GM10248 (cell line): ENCODE results near the gene SLC10A7.

Experiments used
- CTCF ChIA-PET: fragments of 300-600 bp; sonication (Branson Sonifier 250); formaldehyde crosslinking; extraction: SDS; loops from one replicate; lab custom pipeline; 2021; ENCODE audit warnings: antibody characterized with exemption; lab: Yijun Ruan, JAX
- POLR2A ChIA-PET: fragments of 350-650 bp; sonication (Branson Sonifier 250); formaldehyde crosslinking; extraction: SDS; loops from one replicate; lab custom pipeline; 2020; ENCODE audit warnings: antibody characterized with exemption; lab: Yijun Ruan, JAX
- DNase-seq: peaks from one replicate; pipeline ENCODE4 v3.0.0; 2012; ENCODE audit errors: extremely low spot score
- TF ChIP-seq, protein P1 (sequence below): IDR thresholded peaks from 2 replicates; pipeline ENCODE4 v1.5.1; 2012; ENCODE audit warnings: mild to moderate bottlenecking, low read depth; ENCODE audit errors: extremely low read depth, missing control alignments, control extremely low read depth

SLC10A7 gene

DNA sequence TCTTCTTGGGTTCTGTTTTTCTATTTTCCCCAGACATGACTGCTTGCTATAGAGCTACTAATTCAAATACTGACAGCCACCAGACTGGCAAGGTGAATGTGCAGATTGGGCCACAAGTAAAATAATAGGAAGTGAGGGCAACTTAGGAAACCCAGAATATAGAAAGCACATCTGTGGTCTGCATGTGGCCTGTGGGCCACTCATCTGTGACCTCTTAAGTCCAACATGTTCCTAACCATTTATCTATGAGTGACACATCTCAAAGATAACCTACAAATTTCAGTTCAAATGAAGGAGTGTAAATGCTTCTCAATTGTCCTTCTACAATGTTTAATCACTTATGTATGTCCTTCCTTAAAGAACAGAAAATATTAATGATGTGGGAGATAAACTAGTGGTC is 178.5 kb downstream of the SLC10A7 start:
- ChIA-PET POLR2A (no interaction called here), CTCF (interaction anchor here (0.7 to 3.5 kb wide), 16 partner anchors 9 to 754 kb away, joined by 3 to 16 read pairs (median 3); partner anchors contain the start of gene SLC10A7)
- no peak for DNase-seq
- TF ChIP-seq, protein P1, sequence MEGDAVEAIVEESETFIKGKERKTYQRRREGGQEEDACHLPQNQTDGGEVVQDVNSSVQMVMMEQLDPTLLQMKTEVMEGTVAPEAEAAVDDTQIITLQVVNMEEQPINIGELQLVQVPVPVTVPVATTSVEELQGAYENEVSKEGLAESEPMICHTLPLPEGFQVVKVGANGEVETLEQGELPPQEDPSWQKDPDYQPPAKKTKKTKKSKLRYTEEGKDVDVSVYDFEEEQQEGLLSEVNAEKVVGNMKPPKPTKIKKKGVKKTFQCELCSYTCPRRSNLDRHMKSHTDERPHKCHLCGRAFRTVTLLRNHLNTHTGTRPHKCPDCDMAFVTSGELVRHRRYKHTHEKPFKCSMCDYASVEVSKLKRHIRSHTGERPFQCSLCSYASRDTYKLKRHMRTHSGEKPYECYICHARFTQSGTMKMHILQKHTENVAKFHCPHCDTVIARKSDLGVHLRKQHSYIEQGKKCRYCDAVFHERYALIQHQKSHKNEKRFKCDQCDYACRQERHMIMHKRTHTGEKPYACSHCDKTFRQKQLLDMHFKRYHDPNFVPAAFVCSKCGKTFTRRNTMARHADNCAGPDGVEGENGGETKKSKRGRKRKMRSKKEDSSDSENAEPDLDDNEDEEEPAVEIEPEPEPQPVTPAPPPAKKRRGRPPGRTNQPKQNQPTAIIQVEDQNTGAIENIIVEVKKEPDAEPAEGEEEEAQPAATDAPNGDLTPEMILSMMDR = no peak

DNA sequence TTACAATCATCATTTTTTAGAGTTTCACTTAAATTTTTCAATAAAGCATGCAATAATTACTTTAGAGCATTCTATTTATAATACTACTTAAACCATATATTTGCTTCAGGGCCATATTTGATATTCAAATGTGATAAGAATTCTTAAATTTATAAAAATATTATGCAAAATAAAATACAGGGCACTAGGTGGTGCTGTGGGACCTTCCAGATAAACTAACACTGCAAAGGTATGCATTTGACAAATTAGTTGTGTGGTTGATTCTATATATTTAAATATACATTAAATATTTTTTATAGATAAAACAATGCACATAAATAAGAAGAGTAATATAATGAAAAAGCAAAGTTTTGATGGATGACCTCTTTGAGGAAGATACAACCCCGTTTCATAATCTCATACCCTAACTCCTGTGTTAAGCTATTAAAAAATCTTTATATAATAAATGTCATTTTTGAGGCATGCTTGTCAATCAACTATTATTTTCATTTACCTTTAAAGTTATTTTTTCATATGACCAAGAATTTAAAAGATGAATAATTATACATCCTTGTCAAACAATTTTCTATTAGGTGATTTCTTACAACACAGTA is 179.0 kb downstream of the SLC10A7 start:
- TF ChIP-seq, protein P1 = peak; percentile 36
- ChIA-PET POLR2A (no interaction called here), CTCF (interaction anchor here (0.7 to 3.5 kb wide), 18 partner anchors 9 to 754 kb away, joined by 3 to 16 read pairs (median 3); partner anchors contain the start of gene SLC10A7)
- no peak for DNase-seq

DNA sequence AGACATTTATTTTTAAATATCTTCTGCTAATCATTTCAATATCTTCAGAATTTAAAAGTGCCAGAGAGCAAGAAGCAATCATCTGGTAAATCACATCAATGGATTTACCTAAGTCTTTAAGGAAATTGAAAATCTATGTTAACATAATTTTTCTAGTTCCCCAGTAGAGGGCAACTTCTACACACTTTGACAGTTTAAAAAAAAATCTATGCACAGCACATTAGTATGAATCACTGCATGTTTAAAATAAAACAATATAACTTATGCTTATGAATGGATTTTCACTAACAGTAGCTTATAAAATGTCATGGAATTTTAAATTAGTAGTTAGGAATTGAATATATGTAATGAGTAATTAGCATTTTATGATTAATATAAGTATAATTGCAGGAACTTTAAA is 180.9 kb downstream of the SLC10A7 start:
- CTCF ChIA-PET = interaction anchor here (0.6 to 1.8 kb wide), 9 partner anchors 27 to 762 kb away, joined by 3 to 5 read pairs (median 3); no protein-coding TSS in a partner anchor
- TF ChIP-seq, protein P1 = peak; percentile 27
- POLR2A ChIA-PET = no interaction called here
- no peak for DNase-seq

DNA sequence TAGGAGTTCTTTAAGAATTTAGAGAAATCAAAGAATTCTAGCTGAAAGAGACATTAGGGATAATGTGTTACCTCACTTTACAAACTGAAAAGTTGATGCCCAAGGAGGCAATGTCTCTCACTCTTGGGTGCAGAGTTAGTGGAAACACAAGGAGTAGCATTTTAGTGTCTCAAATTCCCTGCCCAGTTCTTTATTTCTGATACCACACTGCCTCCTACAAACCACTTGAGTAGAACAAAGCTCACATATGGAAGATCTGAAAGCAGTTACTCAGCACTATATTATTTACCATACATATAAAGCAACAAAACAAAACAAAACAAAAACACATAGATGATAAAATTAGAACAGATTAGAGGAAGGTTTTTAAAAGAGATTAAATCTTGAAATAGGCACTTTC is 183.2 kb downstream of the SLC10A7 start:
- ChIA-PET CTCF (interaction anchor here (1.1 to 2.0 kb wide), 6 partner anchors 9 to 758 kb away, joined by 3 to 8 read pairs (median 4); no protein-coding TSS in a partner anchor), POLR2A (no interaction called here)
- DNase-seq = no peak
- TF ChIP-seq, protein P1 = peak; percentile 34

DNA sequence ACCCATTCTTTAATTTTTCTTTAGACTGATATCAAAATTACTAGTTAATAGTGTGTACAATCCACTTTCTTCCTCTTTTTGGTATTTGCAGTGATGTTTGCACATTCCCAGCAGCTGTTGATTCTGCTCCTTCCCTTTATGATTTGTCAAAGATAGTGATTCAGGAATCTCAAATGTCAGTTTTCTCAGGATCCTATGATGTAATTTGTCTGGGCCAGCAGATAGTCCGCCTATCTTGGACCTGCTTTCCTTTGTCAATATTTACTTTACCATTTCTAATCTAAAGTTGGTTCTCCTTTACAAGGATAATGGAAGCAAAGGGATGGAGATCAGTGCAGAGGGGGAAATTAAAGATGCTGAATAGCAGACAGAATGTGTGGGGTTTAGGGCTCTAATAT is 185.3 kb downstream of the SLC10A7 start:
- CTCF ChIA-PET = no interaction called here
- TF ChIP-seq, protein P1 = no peak
- POLR2A ChIA-PET = no interaction called here
- no peak for DNase-seq

DNA sequence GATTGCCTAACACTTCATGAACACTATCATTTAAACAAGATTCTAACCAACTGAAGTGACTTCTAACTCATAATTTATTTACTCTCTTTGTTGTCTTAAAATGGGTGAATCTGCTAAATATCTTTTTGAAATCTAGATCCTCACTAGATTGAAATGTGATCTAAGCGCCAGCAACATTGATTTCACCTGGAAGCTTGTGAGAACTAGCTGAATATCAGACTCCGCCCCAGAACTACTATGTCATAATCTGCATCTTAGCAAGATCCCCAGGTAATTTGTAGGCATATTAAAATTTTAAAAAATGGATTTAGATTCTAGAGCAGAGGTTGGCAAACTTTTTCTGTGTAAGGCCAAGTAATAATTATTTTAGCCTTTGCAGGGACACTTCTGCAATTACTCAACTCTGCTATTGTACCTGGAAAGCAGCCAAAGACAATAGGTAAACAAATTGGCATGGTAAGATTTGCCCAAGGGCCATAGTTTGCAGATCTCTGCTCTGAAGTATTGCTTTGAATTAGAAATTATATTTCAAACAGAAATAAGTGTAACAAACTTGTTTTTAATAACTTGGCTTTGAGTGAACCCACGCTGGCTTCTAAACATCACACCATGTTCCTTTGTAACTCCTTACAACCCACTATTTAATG is 185.9 kb downstream of the SLC10A7 start:
- CTCF ChIA-PET = interaction anchor here (0.8 to 1.2 kb wide), 3 partner anchors 10 to 24 kb away, joined by 3 read pairs; no protein-coding TSS in a partner anchor
- POLR2A ChIA-PET = no interaction called here
- TF ChIP-seq, protein P1 = no peak
- DNase-seq = no peak
